NK-92 (cell line): ENCODE results near the gene HAND1.

Experiments used
- DNase-seq: peaks from one replicate; lab custom pipeline; 2025; ENCODE audit not compliant: unreplicated experiment; lab: John Stamatoyannopoulos, UW

Gene HAND1

GRCh38 chr5:154506049-154506715, 28.2 kb upstream of the HAND1 start:
- no peak for DNase-seq

- DNase-seq: no peak
These were observed 27.5 kb upstream of the HAND1 start for GRCh38 chr5:154505567-154505966.

GRCh38 chr5:154503698-154504039, 25.6 kb upstream of the HAND1 start:
- no peak for DNase-seq

- no peak for DNase-seq
These were observed 24.2 kb upstream of the HAND1 start for GRCh38 chr5:154502180-154502579.

- DNase-seq: no peak
These were observed 23.5 kb upstream of the HAND1 start for GRCh38 chr5:154501566-154501965.

GRCh38 chr5:154498994-154499393, 21.0 kb upstream of the HAND1 start:
- no peak for DNase-seq

GRCh38 chr5:154498591-154498990, 20.6 kb upstream of the HAND1 start:
- no peak for DNase-seq

- DNase-seq: no peak
These were observed 16.0 kb upstream of the HAND1 start for GRCh38 chr5:154494036-154494435.

- no peak for DNase-seq
These were observed 15.2 kb upstream of the HAND1 start for GRCh38 chr5:154493274-154493673.

GRCh38 chr5:154491941-154492340, 13.9 kb upstream of the HAND1 start:
- DNase-seq: no peak

- DNase-seq: no peak
These were observed 9.5 kb upstream of the HAND1 start for GRCh38 chr5:154487541-154487940.

GRCh38 chr5:154486427-154486866, 8.4 kb upstream of the HAND1 start:
- no peak for DNase-seq

- no peak for DNase-seq
These were observed 7.9 kb upstream of the HAND1 start for GRCh38 chr5:154485850-154486426.

GRCh38 chr5:154485096-154485491, 7.1 kb upstream of the HAND1 start:
- DNase-seq: no peak

- no peak for DNase-seq
These were observed 6.5 kb upstream of the HAND1 start for GRCh38 chr5:154484393-154485095.

GRCh38 chr5:154483654-154484392, 5.8 kb upstream of the HAND1 start:
- no peak for DNase-seq

GRCh38 chr5:154482528-154483449, 4.8 kb upstream of the HAND1 start:
- DNase-seq: no peak

GRCh38 chr5:154481584-154482381, 3.8 kb upstream of the HAND1 start:
- no peak for DNase-seq

GRCh38 chr5:154480847-154481246, 2.8 kb upstream of the HAND1 start:
- DNase-seq: no peak
